ENCODE measurements around the gene OVCA2. TPM values are rescaled to one million over a fixed set of nuclear protein-coding genes. Genes with fewer than 3 reads are reported as not detected.

Gene OVCA2
- total RNA-seq, 1 donor from 2014 or later = 43.9 TPM

GRCh38 chr17:2051933-2052559 is 10.2 kb downstream of the OVCA2 start:
- DNase-seq (ENCODE audit: low read depth) = no peak

- no peak for DNase-seq (ENCODE audit: low read depth)
Observed at GRCh38 chr17:2053380-2054261, 11.8 kb downstream of the OVCA2 start.

GRCh38 chr17:2054262-2054511 is 12.4 kb downstream of the OVCA2 start:
- no peak for DNase-seq (ENCODE audit: low read depth)

- peak; percentile 65 for DNase-seq (ENCODE audit: low read depth)
Observed at GRCh38 chr17:2054512-2055291, 12.9 kb downstream of the OVCA2 start, which contains the start of gene HIC1. Gene HIC1, plus strand, starts transcription at chr17:2055103. Its CDS starts 1,588 bp downstream, at chr17:2056691.

GRCh38 chr17:2055292-2056205 is 13.7 kb downstream of the OVCA2 start:
- no peak for DNase-seq (ENCODE audit: low read depth)

- no peak for DNase-seq (ENCODE audit: low read depth)
Observed at GRCh38 chr17:2056206-2057174, 14.7 kb downstream of the OVCA2 start.

GRCh38 chr17:2057175-2057759 is 15.4 kb downstream of the OVCA2 start:
- DNase-seq (ENCODE audit: low read depth) = no peak

GRCh38 chr17:2057760-2058585 is 16.2 kb downstream of the OVCA2 start:
- DNase-seq (ENCODE audit: low read depth) = no peak

GRCh38 chr17:2058586-2059546 is 17.0 kb downstream of the OVCA2 start:
- no peak for DNase-seq (ENCODE audit: low read depth)

- no peak for DNase-seq (ENCODE audit: low read depth)
Observed at GRCh38 chr17:2059547-2060384, 17.9 kb downstream of the OVCA2 start.

- no peak for DNase-seq (ENCODE audit: low read depth)
Observed at GRCh38 chr17:2060385-2060658, 18.5 kb downstream of the OVCA2 start.

- DNase-seq (ENCODE audit: low read depth) = no peak
Observed at GRCh38 chr17:2060681-2061440, 19.0 kb downstream of the OVCA2 start.

GRCh38 chr17:2061441-2061958 is 19.7 kb downstream of the OVCA2 start:
- no peak for DNase-seq (ENCODE audit: low read depth)

GRCh38 chr17:2062571-2063183 is 20.9 kb downstream of the OVCA2 start:
- DNase-seq (ENCODE audit: low read depth) = no peak
